HCT116 (cell line): ENCODE measurements around the gene CHST1. TPM values are rescaled to one million over a fixed set of nuclear protein-coding genes. Genes with fewer than 3 reads are reported as not detected.

Experiments
- ATAC-seq: fragments of 200-7000 bp; cut with Tn5 transposase; 2 replicates; pipeline ENCODE4 v1.9.1; 2020; ENCODE audit warnings: mild to moderate bottlenecking, moderate library complexity
- BruUV-seq: library from RNA; stranded (reverse); fragments of 400-500 nt; replicated peaks from 2 replicates; lab custom pipeline; 2021; lab: Mats Ljungman, UMichigan
- CTCF ChIA-PET: fragments of 300-600 bp; sonication (Branson Sonifier 250); formaldehyde crosslinking; loops from one replicate; lab custom pipeline; 2021; ENCODE audit warnings: antibody characterized with exemption; lab: Charles Lee
- POLR2A ChIA-PET: fragments of 300-600, 350-600 bp; sonication (Branson Sonifier 250); formaldehyde crosslinking; loops from one replicate; lab custom pipeline; 2021; ENCODE audit warnings: antibody characterized with exemption; lab: Charles Lee
- RAD21 ChIA-PET, 2 experiments: fragments of 300-600 bp; sonication (Branson Sonifier 250); formaldehyde crosslinking; loops; one replicate each; lab custom pipeline; 2023; ENCODE audit warnings: low total read pairs in 2 of 2; ENCODE audit not compliant: uncharacterized antibody in 2 of 2, unreplicated experiment in 2 of 2, low non-redundant PET in 1 of 2; lab: Charles Lee
- DNase-seq: peaks from one replicate; pipeline ENCODE4 v3.0.0-alpha.2; 2010; ENCODE audit warnings: low read depth, low spot score
- H2AFZ ChIP-seq: fragments of 200-600 bp; shearing (Covaris generic), sonication (generic); 2 replicates; pipeline ENCODE4 v1.6.1; 2017; ENCODE audit warnings: low read depth, mixed run types, mixed read lengths, antibody characterized with exemption, low read length; ENCODE audit not compliant: poor library complexity, severe bottlenecking
- H3K27ac ChIP-seq: 2 replicates; pipeline ENCODE4 v1.5.1; 2012; ENCODE audit warnings: low read depth, low read length
- H3K27me3 ChIP-seq: fragments of 200-600 bp; sonication (generic); 2 replicates; pipeline ENCODE4 v1.6.1; 2016; ENCODE audit warnings: mixed run types, low read length, mixed read lengths; ENCODE audit not compliant: insufficient read depth
- H3K36me3 ChIP-seq, 2 experiments: fragments of 200-500 bp in 1 of 2; fragments of 200-600 bp in 1 of 2; sonication (Bioruptor generic) in 1 of 2; sonication (generic) in 1 of 2; 2 replicates each; pipeline versions ENCODE4 v1.5.1 to v1.6.1; 2014 to 2016; ENCODE audit warnings: low read length in 2 of 2, inconsistent platforms in 1 of 2, mixed read lengths in 1 of 2, mixed run types in 1 of 2; ENCODE audit not compliant: insufficient read depth in 2 of 2, control insufficient read depth in 1 of 2
- H3K4me1 ChIP-seq, 2 experiments: fragments of 200-600 bp in 1 of 2; sonication (generic) in 1 of 2; 2 replicates each; pipeline versions ENCODE4 v1.5.1 to v1.6.1; 2012 to 2017; ENCODE audit warnings: low read length in 2 of 2, inconsistent platforms in 1 of 2, mild to moderate bottlenecking in 1 of 2, mixed read lengths in 1 of 2, mixed run types in 1 of 2, moderate library complexity in 1 of 2; ENCODE audit not compliant: insufficient read depth in 2 of 2, control insufficient read depth in 1 of 2
- H3K4me2 ChIP-seq: fragments of 200-600 bp; sonication (generic); 2 replicates; pipeline ENCODE4 v1.6.1; 2017; ENCODE audit warnings: mixed run types, low read length, mixed read lengths
- H3K4me3 ChIP-seq, 2 experiments: fragments of 200-600 bp in 1 of 2; sonication (generic) in 1 of 2; replicated peaks in 1 of 2; 2 replicates each; pipeline ENCODE4 v1.5.1; 2011 to 2016; ENCODE audit warnings: low read length in 2 of 2, control low read depth in 1 of 2, low read depth in 1 of 2, mild to moderate bottlenecking in 1 of 2, mixed read lengths in 1 of 2, mixed run types in 1 of 2
- H3K79me2 ChIP-seq: fragments of 200-600 bp; sonication (generic); 2 replicates; pipeline ENCODE4 v1.6.1; 2017; ENCODE audit warnings: mild to moderate bottlenecking, mixed run types, low read length, moderate library complexity, mixed read lengths; ENCODE audit not compliant: insufficient read depth
- H3K9ac ChIP-seq: fragments of 200-600 bp; sonication (generic); 2 replicates; pipeline ENCODE4 v1.6.1; 2016; ENCODE audit warnings: low read length, mixed read lengths
- H3K9me2 ChIP-seq: fragments of 200-600 bp; sonication (generic), shearing (Covaris generic); 2 replicates; pipeline ENCODE4 v1.6.1; 2017; ENCODE audit warnings: mixed run types, mild to moderate bottlenecking, moderate library complexity; ENCODE audit not compliant: insufficient read depth
- H3K9me3 ChIP-seq, 2 experiments: fragments of 200-500 bp in 1 of 2; fragments of 200-600 bp in 1 of 2; sonication (Bioruptor generic) in 1 of 2; sonication (generic) in 1 of 2; 2 replicates each; pipeline ENCODE4 v1.6.1; 2014 to 2017; ENCODE audit warnings: low read length in 2 of 2, mixed read lengths in 2 of 2, inconsistent platforms in 1 of 2, low read depth in 1 of 2, mild to moderate bottlenecking in 1 of 2, mixed run types in 1 of 2, moderate library complexity in 1 of 2; ENCODE audit not compliant: control insufficient read depth in 1 of 2, insufficient read depth in 1 of 2
- H4K20me1 ChIP-seq: fragments of 200-600 bp; sonication (generic), shearing (Covaris generic); 2 replicates; pipeline ENCODE4 v1.6.1; 2017; ENCODE audit warnings: mixed run types, mild to moderate bottlenecking, moderate library complexity; ENCODE audit not compliant: insufficient read depth
- CEBPB ChIP-seq: IDR thresholded peaks from 2 replicates; pipeline ENCODE4 v1.6.1; 2012; ENCODE audit warnings: low read depth
- MAX ChIP-seq: IDR thresholded peaks from 2 replicates; pipeline ENCODE4 v1.6.1; 2012
- POLR2A ChIP-seq: IDR thresholded peaks from 2 replicates; pipeline ENCODE4 v1.7.0; 2011; ENCODE audit warnings: borderline replicate concordance; ENCODE audit not compliant: insufficient read depth, insufficient read length; ENCODE audit errors: extremely low read depth
- REST ChIP-seq: IDR thresholded peaks from 2 replicates; pipeline ENCODE4 v1.6.1; 2012; ENCODE audit warnings: low read depth
- SRF ChIP-seq: IDR thresholded peaks from 2 replicates; pipeline ENCODE4 v1.6.1; 2012; ENCODE audit warnings: low read depth
- intact Hi-C: fragments of 100-400 bp; cut with micrococcal nuclease; formaldehyde crosslinking; loops from 2 replicates; pipeline ENCODE4 v1.10.0; 2022
- total RNA-seq: library from RNA; stranded (reverse); gene quantifications from one replicate; pipeline ENCODE4 v1.2.1, GENCODE V29; 2021; ENCODE audit not compliant: unreplicated experiment

The CHST1 gene
- total RNA-seq, 1 experiment from 2014 or later: 0.69 TPM

GRCh38 chr11:45708887-45709663 lies 43.7 kb upstream of the CHST1 start:
- no peak overlapping the region for H2AFZ ChIP-seq
- H3K27ac ChIP-seq: no peak overlapping the region
- H3K9me2 ChIP-seq: no peaks in the 10 kb centered on the region
- BruUV-seq: no TSS peak
- no peak overlapping the region for H3K4me2 ChIP-seq
- DNase-seq (no peak), ATAC-seq (no peak)
- no peak for TF ChIP-seq SRF
- TF ChIP-seq CEBPB: no peak
- TF ChIP-seq REST: no peak
- no peak for TF ChIP-seq POLR2A
- no peak for TF ChIP-seq MAX
- intact Hi-C loops: no loop called here
- CTCF ChIA-PET: no interaction called here
- H3K36me3 ChIP-seq: no peaks in the 10 kb centered on the region
- no peak overlapping the region for H3K4me3 ChIP-seq
- RAD21 ChIA-PET: no interaction called here
- no peaks in the 10 kb centered on the region for H3K4me1 ChIP-seq
- H4K20me1 ChIP-seq: no peaks in the 10 kb centered on the region
- peaks cover 95% of the 10 kb centered on the region for H3K27me3 ChIP-seq
- H3K9me3 ChIP-seq: no peaks in the 10 kb centered on the region
- POLR2A ChIA-PET: no interaction called here
- H3K9ac ChIP-seq: no peak overlapping the region
- H3K79me2 ChIP-seq: no peaks in the 10 kb centered on the region
